ENCODE measurements around the gene CPSF4L. TPM values are rescaled to one million over a fixed set of nuclear protein-coding genes. Genes with fewer than 3 reads are reported as not detected.
"Not testable (repeated sequence)": the region's sequence is repeated elsewhere in the genome, so short reads cannot be mapped to it uniquely, and the experiment has no call there.

The CPSF4L gene
- total RNA-seq = not detected

GRCh38 chr17:73261617-73261951 is at the start of gene CPSF4L:
TSS of gene CPSF4L (minus strand) at chr17:73261880. CDS start at chr17:73261818, 62 bp downstream.
- TF ChIP-seq CTCF (IDR thresholded peaks at IDR 0.05) = no peak
- H3K9me3 ChIP-seq = no peaks in the 10 kb centered on the region
- H3K4me1 ChIP-seq = no peaks in the 10 kb centered on the region
- H3K4me3 ChIP-seq = no peak within 1 kb of the TSS
- no peaks in the 10 kb centered on the region for H3K27me3 ChIP-seq
- DNase-seq (ENCODE audit: low spot score in 2 of 2) = no peak
- H3K27ac ChIP-seq = no peak within 1 kb of the TSS
- intact Hi-C loops (cut with DNase I) = no loop called here
- no peaks in the 10 kb centered on the region for H3K36me3 ChIP-seq

- no peaks in the 10 kb centered on the region for H3K27me3 ChIP-seq
- peak overlapping the region; percentile 99 for H3K27ac ChIP-seq
- H3K36me3 ChIP-seq = no peaks in the 10 kb centered on the region
- peak overlapping the region; percentile 94 to 100 for H3K4me3 ChIP-seq
- no peaks in the 10 kb centered on the region for H3K9me3 ChIP-seq
- DNase-seq (ENCODE audit: low spot score in 2 of 2) = no peak
- intact Hi-C loops (cut with DNase I) = loop anchor here (1.0 to 10.0 kb wide), 5 partner anchors 19 to 217 kb away; partner anchors contain the start of genes COG1 and SLC39A11
- H3K4me1 ChIP-seq = peaks cover 20 to 41% of the 10 kb centered on the region in 2 donors
- no peak for TF ChIP-seq CTCF (IDR thresholded peaks at IDR 0.05)
These were observed 49.7 kb upstream of the CPSF4L start for GRCh38 chr17:73311428-73311780.

GRCh38 chr17:73309727-73310596 is 48.3 kb upstream of the CPSF4L start:
- H3K27ac ChIP-seq = peak overlapping the region; percentile 99
- H3K4me1 ChIP-seq = peaks cover 29 to 52% of the 10 kb centered on the region in 2 donors
- no peak for DNase-seq (ENCODE audit: low spot score in 2 of 2)
- peak overlapping the region; percentile 94 to 100 for H3K4me3 ChIP-seq
- intact Hi-C loops (cut with DNase I) = loop anchor here (5.0 to 10.0 kb wide), 2 partner anchors 53 to 215 kb away; partner anchors contain the start of gene SLC39A11
- no peak for TF ChIP-seq CTCF (IDR thresholded peaks at IDR 0.05)
- H3K9me3 ChIP-seq = no peaks in the 10 kb centered on the region
- no peaks in the 10 kb centered on the region for H3K36me3 ChIP-seq
- no peaks in the 10 kb centered on the region for H3K27me3 ChIP-seq

- Histone ChIP-seq H3K4me3 (peak overlapping the region; percentile 94 to 100), H3K4me1 (peaks cover 29 to 62% of the 10 kb centered on the region in 2 donors), H3K27ac (peak overlapping the region; percentile 99)
- H3K9me3 ChIP-seq; H3K27me3 ChIP-seq; H3K36me3 ChIP-seq; DNase-seq (ENCODE audit: low spot score in 2 of 2); intact Hi-C loops (cut with DNase I): not testable (repeated sequence)
These were observed 47.3 kb upstream of the CPSF4L start for GRCh38 chr17:73308959-73309358.

GRCh38 chr17:73308017-73308823 is 46.5 kb upstream of the CPSF4L start:
- no peak for TF ChIP-seq CTCF (IDR thresholded peaks at IDR 0.05)
- intact Hi-C loops (cut with DNase I) = no loop called here
- Histone ChIP-seq H3K27me3 (no peaks in the 10 kb centered on the region), H3K4me1 (peaks cover 29 to 69% of the 10 kb centered on the region in 2 donors), H3K27ac (peak overlapping the region; percentile 99), H3K9me3 (no peaks in the 10 kb centered on the region), H3K36me3 (no peaks in the 10 kb centered on the region), H3K4me3 (peak overlapping the region; percentile 46 to 94)
- peak in 1 of 2 donors; percentile 95 for DNase-seq (ENCODE audit: low spot score in 2 of 2)

- H3K27me3 ChIP-seq = no peaks in the 10 kb centered on the region
- no peak for TF ChIP-seq CTCF (IDR thresholded peaks at IDR 0.05)
- H3K36me3 ChIP-seq = no peaks in the 10 kb centered on the region
- peak overlapping the region; percentile 99 for H3K27ac ChIP-seq
- no peak for DNase-seq (ENCODE audit: low spot score in 2 of 2)
- no peaks in the 10 kb centered on the region for H3K9me3 ChIP-seq
- H3K4me3 ChIP-seq = peak overlapping the region; percentile 16 to 60
- intact Hi-C loops (cut with DNase I) = no loop called here
- H3K4me1 ChIP-seq = peaks cover 29 to 68% of the 10 kb centered on the region in 2 donors
These were observed 45.5 kb upstream of the CPSF4L start for GRCh38 chr17:73307130-73307529.

Measured in ascending aorta (tissue), 2 donors.